ENCODE results near the gene ATP8A1.

The ATP8A1 gene

DNA sequence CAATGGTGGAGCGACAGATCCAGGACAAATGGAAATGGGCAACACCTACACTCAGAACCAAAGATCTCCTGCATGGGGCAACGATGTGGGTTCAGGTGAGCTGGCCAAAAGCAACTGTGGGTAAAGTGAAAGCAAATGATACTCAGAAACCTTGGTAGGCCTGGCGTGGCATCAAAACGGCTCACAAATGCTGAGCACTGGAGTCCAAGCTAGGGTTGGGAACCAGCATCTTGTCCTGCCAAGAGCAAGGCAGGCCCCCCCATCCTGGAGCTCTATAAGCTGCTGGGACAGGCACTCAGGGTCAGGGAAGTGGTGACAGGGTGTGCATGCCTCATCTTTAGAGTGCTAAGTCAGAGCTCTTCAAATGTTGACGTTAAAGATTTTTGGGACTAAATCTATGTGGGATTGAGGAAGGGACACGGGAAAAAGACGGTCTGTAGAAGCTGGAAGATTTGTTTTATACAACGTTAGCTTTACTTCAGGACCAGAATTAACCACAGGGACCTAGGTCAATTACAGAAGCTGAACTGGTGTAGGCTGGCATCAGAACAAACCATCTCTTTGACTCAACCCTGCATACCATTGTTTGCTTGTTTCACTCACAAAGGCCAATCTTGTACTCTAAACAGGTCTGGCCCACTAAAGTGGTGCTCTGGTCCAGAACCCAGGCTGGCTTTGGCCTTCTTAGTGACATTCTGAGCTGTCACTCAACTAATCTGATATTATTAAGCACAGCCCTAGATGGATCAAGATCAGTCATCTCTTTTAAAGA, 10.7 kb downstream of the ATP8A1 start:
- Histone ChIP-seq H3K9ac (ENCODE audit: low read depth, low read length) (no peak overlapping the region), H3K9me3 (ENCODE audit: control insufficient read depth, insufficient read depth, low read length) (no peaks in the 10 kb centered on the region), H3K4me1 (ENCODE audit: control insufficient read depth, insufficient read depth, low read length) (no peaks in the 10 kb centered on the region)

DNA sequence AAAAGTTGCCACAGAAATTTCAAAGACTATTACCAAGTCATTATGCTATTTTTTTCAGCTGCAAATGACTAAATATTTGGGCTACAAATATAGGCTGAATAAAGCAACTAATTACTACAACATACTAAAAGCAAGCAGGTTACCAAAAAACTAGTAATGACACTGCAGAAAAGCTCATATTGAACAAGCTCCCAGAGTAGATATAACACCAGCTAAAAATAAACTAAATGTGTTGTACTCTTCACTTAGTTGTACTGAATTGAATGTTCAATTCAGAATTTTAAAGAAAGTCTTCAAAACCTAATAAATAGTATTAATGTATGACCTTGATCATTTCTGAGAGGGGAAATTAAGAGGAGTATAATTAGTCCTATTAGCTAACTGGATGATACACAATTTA, 12.0 kb downstream of the ATP8A1 start:
- Histone ChIP-seq H3K4me1 (ENCODE audit: control insufficient read depth, insufficient read depth, low read length) (no peaks in the 10 kb centered on the region), H3K9me3 (ENCODE audit: control insufficient read depth, insufficient read depth, low read length) (no peaks in the 10 kb centered on the region), H3K36me3 (ENCODE audit: control insufficient read depth, insufficient read depth, low read length) (no peaks in the 10 kb centered on the region), H3K27me3 (ENCODE audit: control insufficient read depth, insufficient read depth, low read length) (no peaks in the 10 kb centered on the region), H3K9ac (ENCODE audit: low read depth, low read length) (no peak overlapping the region), H3K4me3 (ENCODE audit: low read depth, low read length) (no peak overlapping the region)

More for the DNA sequence above, 10.7 kb downstream of the ATP8A1 start:
- no peak overlapping the region for H3K4me3 ChIP-seq (ENCODE audit: low read depth, low read length)
- no peaks in the 10 kb centered on the region for H3K27me3 ChIP-seq (ENCODE audit: control insufficient read depth, insufficient read depth, low read length)
- H3K36me3 ChIP-seq (ENCODE audit: control insufficient read depth, insufficient read depth, low read length): no peaks in the 10 kb centered on the region

DNA sequence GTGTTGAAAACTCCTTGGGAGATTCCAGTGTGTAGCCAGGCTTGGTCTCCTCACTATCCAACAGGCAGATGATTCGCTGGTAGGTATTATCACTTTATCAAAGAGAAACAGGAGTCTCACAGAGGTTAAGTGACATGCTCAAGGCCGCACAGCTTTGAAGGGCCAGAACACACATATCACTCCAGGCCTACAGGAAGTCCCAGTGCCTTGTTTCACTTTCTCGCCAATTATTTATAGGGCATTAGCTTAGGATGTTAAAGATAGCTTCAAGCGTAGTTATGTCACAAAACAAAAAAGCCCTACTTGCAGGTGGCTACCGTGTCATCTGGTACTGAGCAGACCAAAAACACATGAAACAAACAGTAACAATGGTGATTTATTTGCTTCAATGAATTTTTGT, 13.2 kb downstream of the ATP8A1 start:
- H3K4me3 ChIP-seq (ENCODE audit: low read depth, low read length): no peak overlapping the region
- no peaks in the 10 kb centered on the region for H3K36me3 ChIP-seq (ENCODE audit: control insufficient read depth, insufficient read depth, low read length)
- H3K4me1 ChIP-seq (ENCODE audit: control insufficient read depth, insufficient read depth, low read length): no peaks in the 10 kb centered on the region
- no peak overlapping the region for H3K9ac ChIP-seq (ENCODE audit: low read depth, low read length)
- no peaks in the 10 kb centered on the region for H3K27me3 ChIP-seq (ENCODE audit: control insufficient read depth, insufficient read depth, low read length)
- H3K9me3 ChIP-seq (ENCODE audit: control insufficient read depth, insufficient read depth, low read length): no peaks in the 10 kb centered on the region

DNA sequence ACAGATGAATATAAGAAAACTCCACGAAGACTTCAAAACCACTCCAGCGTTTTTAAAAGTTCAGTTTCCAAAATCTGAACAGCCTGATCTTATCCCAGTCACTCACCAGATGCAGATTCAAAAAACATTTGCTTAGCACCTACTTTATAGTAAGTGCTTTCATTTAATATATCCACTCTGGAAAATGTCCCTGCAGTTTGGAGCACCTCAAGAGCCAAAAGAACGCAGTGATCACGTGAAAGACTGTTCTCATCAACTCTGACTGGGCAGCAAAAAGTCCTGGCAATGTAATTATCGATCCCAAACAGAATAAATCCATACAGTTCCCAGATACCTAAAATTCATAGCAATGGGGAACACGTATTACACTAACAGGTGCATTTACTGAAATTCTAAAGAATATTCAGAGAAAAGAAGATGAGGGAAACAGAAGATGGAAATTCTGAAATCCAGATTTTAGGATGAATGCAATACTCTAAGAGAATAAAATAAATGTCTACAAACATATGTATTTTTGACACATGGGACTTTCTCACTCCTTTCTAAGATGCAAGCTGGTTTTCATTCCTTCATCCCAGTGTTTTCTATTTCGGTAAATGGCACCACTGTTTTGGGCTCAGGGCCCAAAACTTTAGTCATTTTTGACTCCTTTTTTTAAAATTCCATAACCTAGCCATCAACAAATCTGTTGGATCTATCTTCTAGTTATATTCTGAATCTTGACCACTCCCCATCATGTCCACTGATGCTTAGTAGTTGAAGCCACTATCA, 13.9 kb downstream of the ATP8A1 start:
- H3K4me1 ChIP-seq (ENCODE audit: control insufficient read depth, insufficient read depth, low read length): no peaks in the 10 kb centered on the region
- H3K36me3 ChIP-seq (ENCODE audit: control insufficient read depth, insufficient read depth, low read length): no peaks in the 10 kb centered on the region
- H3K27me3 ChIP-seq (ENCODE audit: control insufficient read depth, insufficient read depth, low read length): no peaks in the 10 kb centered on the region
- no peak overlapping the region for H3K9ac ChIP-seq (ENCODE audit: low read depth, low read length)
- no peaks in the 10 kb centered on the region for H3K9me3 ChIP-seq (ENCODE audit: control insufficient read depth, insufficient read depth, low read length)
- no peak overlapping the region for H3K4me3 ChIP-seq (ENCODE audit: low read depth, low read length)

DNA sequence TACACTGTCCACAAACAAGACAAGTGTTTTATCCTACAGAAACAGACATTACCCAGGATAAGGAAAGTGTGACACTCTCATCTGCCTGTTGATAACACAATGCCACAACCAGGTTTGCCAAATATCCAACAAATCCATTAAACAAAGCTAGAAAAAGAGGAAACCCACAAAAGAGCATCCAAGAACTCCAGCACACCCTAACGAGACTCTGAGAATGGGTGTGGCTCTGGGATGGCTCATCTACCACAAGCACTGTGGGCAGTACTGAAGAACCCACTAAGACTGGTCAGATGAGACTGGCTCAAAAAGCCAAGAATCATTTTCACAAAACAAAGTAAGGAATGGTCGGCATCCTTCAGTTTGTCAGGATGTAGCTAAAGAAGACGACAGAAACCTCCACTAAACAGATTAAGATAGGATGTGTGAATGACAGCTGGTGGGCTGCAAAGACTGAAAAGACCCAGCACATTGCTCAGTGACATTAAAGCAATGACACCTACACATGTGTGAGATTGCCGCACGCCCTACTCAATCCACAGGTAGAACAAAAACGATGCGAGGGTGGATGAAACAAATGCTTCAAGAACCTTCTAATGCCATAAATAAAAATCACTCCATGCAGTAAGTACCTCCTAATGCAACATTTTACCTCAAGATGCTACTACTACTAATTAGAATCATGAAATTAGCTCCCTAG, 14.7 kb downstream of the ATP8A1 start:
- no peaks in the 10 kb centered on the region for H3K4me1 ChIP-seq (ENCODE audit: control insufficient read depth, insufficient read depth, low read length)
- H3K27me3 ChIP-seq (ENCODE audit: control insufficient read depth, insufficient read depth, low read length): no peaks in the 10 kb centered on the region
- no peaks in the 10 kb centered on the region for H3K36me3 ChIP-seq (ENCODE audit: control insufficient read depth, insufficient read depth, low read length)
- H3K9me3 ChIP-seq (ENCODE audit: control insufficient read depth, insufficient read depth, low read length): no peaks in the 10 kb centered on the region
- no peak overlapping the region for H3K9ac ChIP-seq (ENCODE audit: low read depth, low read length)
- no peak overlapping the region for H3K4me3 ChIP-seq (ENCODE audit: low read depth, low read length)

DNA sequence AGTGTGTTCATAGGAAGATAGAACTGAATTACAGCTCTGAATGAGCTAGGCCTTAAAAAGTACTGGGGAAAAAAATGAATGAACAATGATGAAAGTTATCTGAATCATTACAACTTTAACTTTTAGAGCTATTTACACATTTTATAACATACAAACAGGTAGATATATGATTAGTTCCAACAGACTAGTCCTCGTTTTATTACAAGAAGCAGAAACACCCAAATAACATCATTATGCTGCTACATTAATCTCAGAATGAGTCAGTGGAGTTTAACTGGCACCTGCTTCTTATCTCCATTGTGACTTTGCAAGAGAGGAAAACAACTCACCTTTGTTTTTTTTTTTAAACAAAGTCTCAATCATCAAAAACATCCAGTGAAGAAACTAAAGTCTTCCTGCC, 15.2 kb downstream of the ATP8A1 start:
- H3K4me1 ChIP-seq (ENCODE audit: control insufficient read depth, insufficient read depth, low read length): no peaks in the 10 kb centered on the region
- H3K9me3 ChIP-seq (ENCODE audit: control insufficient read depth, insufficient read depth, low read length): no peaks in the 10 kb centered on the region
- no peak overlapping the region for H3K9ac ChIP-seq (ENCODE audit: low read depth, low read length)
- H3K36me3 ChIP-seq (ENCODE audit: control insufficient read depth, insufficient read depth, low read length): no peaks in the 10 kb centered on the region
- H3K27me3 ChIP-seq (ENCODE audit: control insufficient read depth, insufficient read depth, low read length): no peaks in the 10 kb centered on the region
- H3K4me3 ChIP-seq (ENCODE audit: low read depth, low read length): no peak overlapping the region

DNA sequence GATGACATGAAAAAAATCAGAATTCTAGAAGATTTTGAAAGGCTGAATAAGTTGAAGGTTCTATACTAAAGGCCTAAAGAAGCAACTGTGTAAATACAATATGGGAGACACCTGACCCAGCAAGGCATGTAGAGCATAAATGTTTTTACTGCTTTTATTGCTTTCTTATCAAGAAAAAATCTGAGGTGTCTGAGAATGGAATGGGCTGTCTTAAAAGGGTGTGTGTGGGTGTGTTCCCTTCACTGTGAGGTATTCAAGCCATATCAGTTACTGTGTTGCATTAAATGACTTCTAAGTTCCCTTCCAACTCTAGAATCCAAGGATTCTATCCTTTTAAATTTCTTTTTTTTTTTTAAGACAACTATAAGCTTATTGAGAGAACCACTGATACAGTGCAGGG, 15.7 kb downstream of the ATP8A1 start:
- H3K9ac ChIP-seq (ENCODE audit: low read depth, low read length): no peak overlapping the region
- no peaks in the 10 kb centered on the region for H3K9me3 ChIP-seq (ENCODE audit: control insufficient read depth, insufficient read depth, low read length)
- H3K4me3 ChIP-seq (ENCODE audit: low read depth, low read length): no peak overlapping the region
- no peaks in the 10 kb centered on the region for H3K27me3 ChIP-seq (ENCODE audit: control insufficient read depth, insufficient read depth, low read length)
- H3K4me1 ChIP-seq (ENCODE audit: control insufficient read depth, insufficient read depth, low read length): no peaks in the 10 kb centered on the region
- H3K36me3 ChIP-seq (ENCODE audit: control insufficient read depth, insufficient read depth, low read length): no peaks in the 10 kb centered on the region

DNA sequence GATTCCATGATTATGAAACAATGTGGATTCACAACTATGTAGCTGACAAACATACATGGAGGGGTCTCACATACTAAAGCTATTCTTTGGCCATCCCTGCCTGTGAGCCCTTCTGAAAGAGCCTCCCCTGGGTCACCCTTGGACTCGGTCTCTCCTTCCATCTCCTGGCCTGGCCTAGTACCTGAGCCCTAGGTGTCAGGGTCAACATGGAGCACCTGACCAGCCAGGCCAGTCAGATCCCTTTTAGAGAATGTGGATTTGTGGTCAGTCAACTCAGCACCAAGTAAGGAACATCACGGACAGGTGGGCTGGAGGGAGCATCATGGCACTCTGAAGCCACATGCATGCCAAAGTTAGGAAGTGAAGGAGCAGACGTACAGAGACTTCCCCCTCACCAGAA, 16.3 kb downstream of the ATP8A1 start:
- no peaks in the 10 kb centered on the region for H3K36me3 ChIP-seq (ENCODE audit: control insufficient read depth, insufficient read depth, low read length)
- H3K4me3 ChIP-seq (ENCODE audit: low read depth, low read length): no peak overlapping the region
- H3K4me1 ChIP-seq (ENCODE audit: control insufficient read depth, insufficient read depth, low read length): no peaks in the 10 kb centered on the region
- H3K27me3 ChIP-seq (ENCODE audit: control insufficient read depth, insufficient read depth, low read length): no peaks in the 10 kb centered on the region
- no peaks in the 10 kb centered on the region for H3K9me3 ChIP-seq (ENCODE audit: control insufficient read depth, insufficient read depth, low read length)
- H3K9ac ChIP-seq (ENCODE audit: low read depth, low read length): no peak overlapping the region

DNA sequence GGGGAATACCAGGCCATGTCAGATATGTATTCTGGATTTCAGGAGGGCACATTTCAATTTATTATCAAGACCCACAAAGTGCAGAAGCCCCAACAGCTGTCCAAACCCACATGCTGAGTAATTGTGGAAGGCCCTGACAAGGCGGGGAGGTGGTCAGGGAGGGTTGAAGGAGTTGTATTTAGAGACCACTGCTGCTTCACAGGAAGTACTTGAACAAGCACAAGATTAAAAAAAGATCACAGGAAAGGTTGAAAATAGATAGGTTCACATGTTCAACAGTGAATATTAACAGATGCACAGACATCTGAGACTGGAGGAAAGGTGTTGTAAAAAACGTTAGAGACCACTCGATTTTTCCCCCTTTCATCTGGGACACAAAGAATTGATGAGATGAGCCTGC, 17.9 kb downstream of the ATP8A1 start:
- H3K4me1 ChIP-seq (ENCODE audit: control insufficient read depth, insufficient read depth, low read length): no peaks in the 10 kb centered on the region
- no peak overlapping the region for H3K9ac ChIP-seq (ENCODE audit: low read depth, low read length)
- H3K4me3 ChIP-seq (ENCODE audit: low read depth, low read length): no peak overlapping the region
- no peaks in the 10 kb centered on the region for H3K27me3 ChIP-seq (ENCODE audit: control insufficient read depth, insufficient read depth, low read length)
- no peaks in the 10 kb centered on the region for H3K36me3 ChIP-seq (ENCODE audit: control insufficient read depth, insufficient read depth, low read length)
- no peaks in the 10 kb centered on the region for H3K9me3 ChIP-seq (ENCODE audit: control insufficient read depth, insufficient read depth, low read length)

DNA sequence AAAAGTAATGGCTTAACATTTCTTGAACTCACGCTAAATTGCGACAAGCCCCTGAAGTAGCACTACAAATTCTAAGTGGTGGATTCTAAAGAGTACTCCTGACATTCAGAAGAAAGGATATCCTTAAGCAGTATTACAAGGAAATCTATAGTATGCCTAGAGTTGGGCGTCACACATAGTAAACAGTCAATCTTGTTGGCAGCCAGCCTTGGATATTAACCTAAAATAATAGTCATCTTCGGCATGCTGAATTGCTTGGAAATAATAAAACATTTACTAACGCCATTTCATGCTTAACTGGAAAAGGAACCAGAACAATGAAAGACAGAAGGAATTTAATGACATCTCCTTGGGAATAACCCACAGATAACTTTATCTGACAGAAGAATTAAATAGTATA, 18.6 kb downstream of the ATP8A1 start:
- Histone ChIP-seq H3K4me1 (ENCODE audit: control insufficient read depth, insufficient read depth, low read length) (no peaks in the 10 kb centered on the region), H3K9ac (ENCODE audit: low read depth, low read length) (no peak overlapping the region)

DNA sequence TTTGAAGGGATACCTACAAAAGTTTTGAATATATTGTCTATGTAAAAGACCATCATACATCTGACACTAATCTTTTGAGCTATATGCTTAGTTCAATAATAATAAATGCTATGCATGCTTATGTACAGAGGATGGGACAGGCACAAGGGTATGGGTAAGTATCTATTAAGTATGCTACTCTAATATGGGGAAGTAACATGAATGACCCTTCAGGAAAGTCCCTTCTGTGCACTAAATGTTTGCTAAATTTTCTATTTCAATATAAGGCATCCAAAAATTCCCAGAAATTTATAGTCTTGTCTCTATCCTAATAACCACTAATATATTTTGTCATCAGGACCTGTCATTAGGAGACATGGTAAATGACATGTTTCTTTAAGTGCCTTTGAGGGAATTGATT, 19.0 kb downstream of the ATP8A1 start:
- H3K9me3 ChIP-seq (ENCODE audit: control insufficient read depth, insufficient read depth, low read length): no peaks in the 10 kb centered on the region
- no peak overlapping the region for H3K4me3 ChIP-seq (ENCODE audit: low read depth, low read length)
- H3K9ac ChIP-seq (ENCODE audit: low read depth, low read length): no peak overlapping the region
- no peaks in the 10 kb centered on the region for H3K36me3 ChIP-seq (ENCODE audit: control insufficient read depth, insufficient read depth, low read length)
- H3K4me1 ChIP-seq (ENCODE audit: control insufficient read depth, insufficient read depth, low read length): no peaks in the 10 kb centered on the region
- H3K27me3 ChIP-seq (ENCODE audit: control insufficient read depth, insufficient read depth, low read length): no peaks in the 10 kb centered on the region

More for the DNA sequence above, 18.6 kb downstream of the ATP8A1 start:
- H3K36me3 ChIP-seq (ENCODE audit: control insufficient read depth, insufficient read depth, low read length): no peaks in the 10 kb centered on the region
- no peaks in the 10 kb centered on the region for H3K27me3 ChIP-seq (ENCODE audit: control insufficient read depth, insufficient read depth, low read length)
- H3K4me3 ChIP-seq (ENCODE audit: low read depth, low read length): no peak overlapping the region
- H3K9me3 ChIP-seq (ENCODE audit: control insufficient read depth, insufficient read depth, low read length): no peaks in the 10 kb centered on the region

Measured in iPS-15b (cell line).